Measurements from ENCODE around the gene KRTAP10-5.
"Not testable (repeated sequence)": the region's sequence is repeated elsewhere in the genome, so short reads cannot be mapped to it uniquely, and the experiment has no call there.

Gene KRTAP10-5, protein sequence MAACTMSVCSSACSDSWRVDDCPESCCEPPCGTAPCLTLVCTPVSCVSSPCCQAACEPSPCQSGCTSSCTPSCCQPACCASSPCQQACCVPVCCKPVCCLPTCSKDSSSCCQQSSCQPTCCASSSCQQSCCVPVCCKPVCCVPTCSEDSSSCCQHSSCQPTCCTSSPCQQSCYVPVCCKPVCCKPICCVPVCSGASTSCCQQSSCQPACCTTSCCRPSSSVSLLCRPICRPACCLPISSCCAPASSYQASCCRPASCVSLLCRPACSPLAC

DNA sequence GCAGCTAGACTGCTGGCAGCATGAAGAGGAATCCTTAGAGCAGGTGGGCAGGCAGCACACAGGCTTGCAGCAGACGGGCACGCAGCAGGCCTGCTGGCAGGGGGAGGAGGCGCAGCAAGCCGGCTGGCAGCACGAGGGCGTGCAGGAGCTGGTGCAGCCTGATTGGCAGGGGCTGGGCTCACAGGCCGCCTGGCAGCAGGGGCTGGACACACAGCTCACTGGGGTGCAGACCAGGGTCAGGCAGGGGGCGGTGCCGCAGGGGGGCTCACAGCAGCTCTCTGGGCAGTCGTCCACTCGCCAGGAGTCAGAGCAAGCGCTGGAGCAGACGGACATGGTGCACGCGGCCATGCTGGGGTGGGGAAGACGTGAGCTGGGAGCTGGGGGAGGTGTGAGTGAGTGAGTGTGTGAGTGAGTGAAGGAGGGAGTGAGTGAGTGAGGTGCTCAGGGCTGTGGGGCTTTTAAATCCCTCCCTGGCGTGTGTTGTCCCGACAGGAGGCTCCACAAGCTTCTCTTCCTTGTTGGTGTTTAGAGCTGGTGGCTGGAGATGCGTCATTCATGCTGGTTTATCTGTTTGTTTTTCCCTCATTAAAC, at the start of gene KRTAP10-5:
KRTAP10-5 (minus strand) TSS at position 374 of the 591 bp plus-strand sequence; CDS start at position 348, 26 bp downstream.
- not testable (repeated sequence) for H3K4me1 Mint-ChIP-seq; H3K4me3 Mint-ChIP-seq; H3K36me3 Mint-ChIP-seq (ENCODE audit: low read depth); H3K27ac Mint-ChIP-seq
- Mint-ChIP-seq H3K27me3 (ENCODE audit: low read depth) (peaks cover 22% of the 10 kb centered on the region), H3K9me3 (peaks cover 49% of the 10 kb centered on the region)

DNA sequence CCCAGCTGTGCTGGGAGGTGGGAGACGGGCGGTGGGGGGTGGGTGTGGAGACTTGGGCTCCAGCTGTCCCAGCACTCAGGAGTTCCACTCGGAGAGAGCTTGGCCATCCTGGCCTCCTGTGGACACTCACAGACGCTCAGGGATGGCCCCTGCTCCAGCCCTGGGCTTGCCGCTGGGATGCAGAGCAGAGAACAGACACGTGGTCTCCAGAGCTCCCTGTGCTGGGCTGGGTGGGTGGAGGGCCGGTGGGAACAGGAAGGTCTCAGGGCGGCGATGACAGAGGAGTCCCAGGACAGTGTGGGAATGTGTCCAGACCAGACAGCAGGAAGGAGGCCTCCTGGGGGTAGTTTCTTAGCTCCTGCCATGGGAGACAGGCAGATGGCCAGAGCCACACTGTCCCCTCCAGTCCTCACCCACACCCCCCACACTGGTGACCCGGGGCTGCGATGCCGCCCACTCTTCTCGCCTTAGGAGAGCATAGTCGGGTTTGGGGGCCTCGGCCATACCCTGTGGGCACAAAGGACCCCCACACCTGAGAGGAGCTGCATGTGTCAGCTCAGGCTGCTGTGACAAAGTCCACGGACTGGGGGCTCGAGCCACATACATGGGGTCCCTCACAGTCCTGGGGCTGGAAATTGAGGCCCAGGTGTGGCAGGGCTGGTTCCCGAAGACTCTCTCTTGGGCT, 48.4 kb upstream of the KRTAP10-5 start:
- no peak overlapping the region for H3K27ac Mint-ChIP-seq
- peaks cover 44% of the 10 kb centered on the region for H3K9me3 Mint-ChIP-seq
- H3K4me3 Mint-ChIP-seq = no peak overlapping the region
- H3K4me1 Mint-ChIP-seq = no peaks in the 10 kb centered on the region
- H3K27me3 Mint-ChIP-seq (ENCODE audit: low read depth) = peaks cover 26% of the 10 kb centered on the region
- peaks cover 20% of the 10 kb centered on the region for H3K36me3 Mint-ChIP-seq (ENCODE audit: low read depth)
- TF ChIP-seq, protein P1, sequence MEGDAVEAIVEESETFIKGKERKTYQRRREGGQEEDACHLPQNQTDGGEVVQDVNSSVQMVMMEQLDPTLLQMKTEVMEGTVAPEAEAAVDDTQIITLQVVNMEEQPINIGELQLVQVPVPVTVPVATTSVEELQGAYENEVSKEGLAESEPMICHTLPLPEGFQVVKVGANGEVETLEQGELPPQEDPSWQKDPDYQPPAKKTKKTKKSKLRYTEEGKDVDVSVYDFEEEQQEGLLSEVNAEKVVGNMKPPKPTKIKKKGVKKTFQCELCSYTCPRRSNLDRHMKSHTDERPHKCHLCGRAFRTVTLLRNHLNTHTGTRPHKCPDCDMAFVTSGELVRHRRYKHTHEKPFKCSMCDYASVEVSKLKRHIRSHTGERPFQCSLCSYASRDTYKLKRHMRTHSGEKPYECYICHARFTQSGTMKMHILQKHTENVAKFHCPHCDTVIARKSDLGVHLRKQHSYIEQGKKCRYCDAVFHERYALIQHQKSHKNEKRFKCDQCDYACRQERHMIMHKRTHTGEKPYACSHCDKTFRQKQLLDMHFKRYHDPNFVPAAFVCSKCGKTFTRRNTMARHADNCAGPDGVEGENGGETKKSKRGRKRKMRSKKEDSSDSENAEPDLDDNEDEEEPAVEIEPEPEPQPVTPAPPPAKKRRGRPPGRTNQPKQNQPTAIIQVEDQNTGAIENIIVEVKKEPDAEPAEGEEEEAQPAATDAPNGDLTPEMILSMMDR (IDR thresholded peaks at IDR 0.05; ENCODE audit: unreplicated experiment in 3 of 3) = no peak

DNA sequence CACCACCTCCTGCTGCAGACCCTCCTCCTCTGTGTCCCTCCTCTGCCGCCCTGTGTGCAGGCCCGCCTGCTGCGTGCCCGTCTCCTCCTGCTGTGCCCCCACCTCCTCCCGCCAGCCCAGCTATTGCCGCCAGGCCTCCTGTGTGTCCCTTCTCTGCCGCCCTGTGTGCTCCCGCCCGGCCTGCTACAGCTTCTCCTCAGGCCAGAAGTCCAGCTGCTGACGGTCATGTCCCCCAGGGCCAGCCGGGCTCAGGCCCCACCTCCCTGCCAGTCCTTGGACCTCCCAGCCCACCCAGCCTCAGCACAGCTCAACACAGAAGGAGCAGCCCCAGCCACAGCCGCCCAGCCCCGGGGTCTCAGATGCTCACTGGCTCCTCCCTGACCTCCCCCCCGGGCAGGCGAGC, 47.4 kb upstream of the KRTAP10-5 start:
- Mint-ChIP-seq H3K27me3 (ENCODE audit: low read depth) (peaks cover 21% of the 10 kb centered on the region), H3K9me3 (peaks cover 49% of the 10 kb centered on the region), H3K36me3 (ENCODE audit: low read depth) (peaks cover 26% of the 10 kb centered on the region)
- not testable (repeated sequence) for H3K27ac Mint-ChIP-seq, H3K4me3 Mint-ChIP-seq, H3K4me1 Mint-ChIP-seq

DNA sequence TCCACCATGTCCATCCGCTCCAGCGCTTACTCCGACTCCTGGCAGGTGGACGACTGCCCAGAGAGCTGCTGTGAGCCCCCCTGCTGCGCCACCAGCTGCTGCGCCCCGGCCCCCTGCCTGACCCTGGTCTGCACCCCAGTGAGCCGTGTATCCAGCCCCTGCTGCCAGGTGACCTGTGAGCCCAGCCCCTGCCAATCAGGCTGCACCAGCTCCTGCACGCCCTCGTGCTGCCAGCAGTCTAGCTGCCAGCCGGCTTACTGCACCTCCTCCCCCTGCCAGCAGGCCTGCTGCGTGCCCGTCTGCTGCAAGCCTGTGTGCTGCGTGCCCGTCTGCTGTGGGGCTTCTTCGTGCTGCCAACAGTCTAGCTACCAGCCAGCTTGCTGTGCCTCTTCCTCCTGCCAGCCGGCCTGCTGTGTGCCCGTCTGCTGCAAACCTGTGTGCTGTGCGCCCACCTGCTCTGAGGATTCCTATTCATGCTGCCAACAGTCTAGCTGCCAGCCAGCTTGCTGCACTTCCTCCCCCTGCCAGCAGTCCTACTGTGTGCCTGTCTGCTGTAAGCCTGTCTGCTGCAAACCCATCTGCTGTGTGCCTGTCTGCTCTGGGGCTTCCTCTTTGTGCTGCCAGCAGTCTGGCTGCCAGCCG, 46.9 kb upstream of the KRTAP10-5 start:
- Mint-ChIP-seq H3K9me3 (peaks cover 51% of the 10 kb centered on the region), H3K36me3 (ENCODE audit: low read depth) (peaks cover 26% of the 10 kb centered on the region), H3K27me3 (ENCODE audit: low read depth) (peaks cover 21% of the 10 kb centered on the region)
- not testable (repeated sequence) for H3K4me3 Mint-ChIP-seq, H3K4me1 Mint-ChIP-seq, H3K27ac Mint-ChIP-seq

DNA sequence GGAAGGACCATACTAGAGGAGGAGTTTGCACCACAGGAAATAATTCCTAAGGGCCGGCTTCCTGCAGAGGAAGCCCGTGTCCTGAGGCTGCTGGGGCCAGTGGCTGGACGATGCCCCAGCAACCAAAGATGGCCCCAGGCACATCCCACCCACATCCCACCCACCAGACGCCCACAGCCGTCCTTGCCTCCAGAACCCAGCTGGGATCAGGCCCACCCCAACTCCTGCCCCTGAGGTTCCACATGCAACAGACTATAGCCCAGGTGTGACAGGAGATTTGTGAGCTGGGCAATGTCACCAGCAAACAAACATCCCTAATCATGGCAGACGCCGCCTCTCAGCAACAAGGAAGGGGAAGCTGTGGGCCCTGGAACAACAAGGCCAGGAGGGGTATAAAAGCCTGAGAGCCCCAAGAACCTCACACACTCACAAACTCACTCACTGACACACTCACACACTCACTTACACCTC, 46.3 kb upstream of the KRTAP10-5 start, which contains the start of gene KRTAP10-9:
KRTAP10-9 (plus strand) TSS at position 421 of the 471 bp plus-strand sequence. CDS start 79 bp downstream, outside the sequence.
- Mint-ChIP-seq H3K27ac (no peak within 1 kb of the TSS), H3K4me3 (no peak within 1 kb of the TSS), H3K9me3 (peaks cover 49% of the 10 kb centered on the region), H3K4me1 (no peaks in the 10 kb centered on the region), H3K36me3 (ENCODE audit: low read depth) (peaks cover 26% of the 10 kb centered on the region), H3K27me3 (ENCODE audit: low read depth) (peaks cover 21% of the 10 kb centered on the region)
- TF ChIP-seq, protein P1 (IDR thresholded peaks at IDR 0.05; ENCODE audit: unreplicated experiment in 3 of 3) = no peak

DNA sequence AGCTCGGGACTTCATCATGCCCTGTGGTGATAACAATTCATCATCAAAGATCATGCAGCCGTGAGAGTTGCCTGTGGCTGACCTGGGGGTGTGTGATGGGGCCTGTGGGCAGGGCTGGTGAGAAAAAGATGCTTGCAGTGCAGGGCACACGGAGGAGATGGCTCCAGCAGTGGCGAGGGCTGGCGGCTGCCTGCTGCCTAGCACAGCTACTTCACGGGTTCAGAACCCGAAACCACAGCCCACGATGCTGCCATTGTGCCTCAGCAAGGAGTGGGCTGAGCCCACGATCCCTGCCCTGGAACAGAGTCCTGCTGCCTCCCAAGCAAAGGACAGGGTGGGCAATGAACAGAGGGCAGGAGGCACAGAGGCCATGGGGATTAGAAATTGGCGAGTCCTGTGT, 45.9 kb upstream of the KRTAP10-5 start:
- no peak overlapping the region for H3K4me3 Mint-ChIP-seq
- peaks cover 26% of the 10 kb centered on the region for H3K36me3 Mint-ChIP-seq (ENCODE audit: low read depth)
- TF ChIP-seq, protein P1 (IDR thresholded peaks at IDR 0.05; ENCODE audit: unreplicated experiment in 3 of 3) = no peak
- H3K4me1 Mint-ChIP-seq = no peaks in the 10 kb centered on the region
- peaks cover 47% of the 10 kb centered on the region for H3K9me3 Mint-ChIP-seq
- H3K27ac Mint-ChIP-seq = no peak overlapping the region
- peaks cover 21% of the 10 kb centered on the region for H3K27me3 Mint-ChIP-seq (ENCODE audit: low read depth)

DNA sequence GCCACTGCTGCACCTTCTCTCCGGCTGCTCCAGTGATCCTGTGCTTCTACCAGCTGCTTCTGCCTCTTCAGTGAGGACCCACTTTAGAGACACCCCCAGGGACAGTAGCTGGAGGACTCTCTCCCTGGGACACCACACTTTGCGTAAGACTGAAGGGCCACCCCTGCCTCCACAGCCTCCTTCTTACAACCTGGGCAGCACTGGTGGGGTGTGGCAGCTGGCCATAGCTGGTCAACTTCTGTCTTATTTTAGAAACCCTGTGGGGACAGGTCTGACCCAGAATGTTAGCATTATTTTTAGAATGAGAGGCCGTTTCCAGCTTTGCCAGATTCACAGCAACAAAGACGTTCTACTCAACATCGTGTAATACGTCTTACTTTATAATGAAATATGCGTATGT, 45.4 kb upstream of the KRTAP10-5 start:
- no peaks in the 10 kb centered on the region for H3K4me1 Mint-ChIP-seq
- no peak overlapping the region for H3K27ac Mint-ChIP-seq
- no peak overlapping the region for H3K4me3 Mint-ChIP-seq
- TF ChIP-seq, protein P1 (IDR thresholded peaks at IDR 0.05; ENCODE audit: unreplicated experiment in 3 of 3) = no peak
- H3K9me3 Mint-ChIP-seq = peaks cover 44% of the 10 kb centered on the region
- peaks cover 23% of the 10 kb centered on the region for H3K36me3 Mint-ChIP-seq (ENCODE audit: low read depth)
- H3K27me3 Mint-ChIP-seq (ENCODE audit: low read depth) = peaks cover 18% of the 10 kb centered on the region

All from nephron (organoid).